ENCODE measurements around the gene RAB5IF. TPM values are rescaled to one million over a fixed set of nuclear protein-coding genes. Genes with fewer than 3 reads are reported as not detected.
A peak's percentile ranks its signal among the peaks of the same experiment; 100 is the strongest.

RAB5IF gene
- total and polyA plus RNA-seq, 9 donors, result 29.6 to 61.0 (median 40.9) TPM

GRCh38 chr20:36641506-36641843 is 35.9 kb downstream of the RAB5IF start:
- WGBS, 3 donors, result 83 to 87% (median 84%) methylated on average over 3 of the region's 3 CpGs
- intact Hi-C loops (cut with DNase I), result no loop called here
- no peaks in the 10 kb centered on the region for H3K9me3 ChIP-seq
- TF ChIP-seq EP300 (IDR thresholded peaks at IDR 0.05), result no peak
- TF ChIP-seq POLR2A (IDR thresholded peaks at IDR 0.05), result no peak
- no peak for TF ChIP-seq CTCF (IDR thresholded peaks at IDR 0.05)
- H3K4me3 ChIP-seq, result no peak overlapping the region
- H3K27ac ChIP-seq, result no peak overlapping the region
- H3K36me3 ChIP-seq, result no peaks in the 10 kb centered on the region
- no peak for DNase-seq
- H3K4me1 ChIP-seq (ENCODE audit: insufficient read depth), result no peaks in the 10 kb centered on the region
- H3K27me3 ChIP-seq, result no peaks in the 10 kb centered on the region

GRCh38 chr20:36642136-36642535 is 36.6 kb downstream of the RAB5IF start:
- Histone ChIP-seq H3K9me3 (no peaks in the 10 kb centered on the region), H3K4me1 (ENCODE audit: insufficient read depth) (no peaks in the 10 kb centered on the region), H3K36me3 (no peaks in the 10 kb centered on the region), H3K27me3 (no peaks in the 10 kb centered on the region), H3K27ac (no peak overlapping the region), H3K4me3 (no peak overlapping the region)
- no peak for DNase-seq
- intact Hi-C loops (cut with DNase I), result no loop called here
- no peak for TF ChIP-seq CTCF (IDR thresholded peaks at IDR 0.05)
- TF ChIP-seq POLR2A (IDR thresholded peaks at IDR 0.05), result no peak
- TF ChIP-seq EP300 (IDR thresholded peaks at IDR 0.05), result no peak
- WGBS, 3 donors, result 83 to 85% (median 84%) methylated on average over 6 of the region's 6 CpGs

GRCh38 chr20:36644032-36644705 is 38.6 kb downstream of the RAB5IF start:
- Histone ChIP-seq H3K4me3 (no peak overlapping the region), H3K27me3 (no peaks in the 10 kb centered on the region), H3K9me3 (no peaks in the 10 kb centered on the region), H3K27ac (no peak overlapping the region), H3K36me3 (no peaks in the 10 kb centered on the region), H3K4me1 (ENCODE audit: insufficient read depth) (no peaks in the 10 kb centered on the region)
- no peak for TF ChIP-seq EP300 (IDR thresholded peaks at IDR 0.05)
- TF ChIP-seq POLR2A (IDR thresholded peaks at IDR 0.05), result no peak
- TF ChIP-seq CTCF (IDR thresholded peaks at IDR 0.05), result no peak
- peak in 1 of 5 donors; percentile 9 for DNase-seq
- WGBS, 3 donors, result 67 to 71% (median 69%) methylated on average over 5 of the region's 5 CpGs
- intact Hi-C loops (cut with DNase I), result no loop called here

GRCh38 chr20:36644706-36645095 is 39.1 kb downstream of the RAB5IF start:
- H3K27me3 ChIP-seq, result no peaks in the 10 kb centered on the region
- H3K4me1 ChIP-seq (ENCODE audit: insufficient read depth), result no peaks in the 10 kb centered on the region
- H3K27ac ChIP-seq, result no peak overlapping the region
- WGBS, 3 donors, result 51 to 72% (median 70%) methylated on average over 7 of the region's 7 CpGs
- no peak for DNase-seq
- no peak overlapping the region for H3K4me3 ChIP-seq
- H3K36me3 ChIP-seq, result no peaks in the 10 kb centered on the region
- intact Hi-C loops (cut with DNase I), result no loop called here
- TF ChIP-seq EP300 (IDR thresholded peaks at IDR 0.05), result no peak
- no peak for TF ChIP-seq POLR2A (IDR thresholded peaks at IDR 0.05)
- TF ChIP-seq CTCF (IDR thresholded peaks at IDR 0.05), result no peak
- H3K9me3 ChIP-seq, result no peaks in the 10 kb centered on the region
